Ascending aorta (tissue), 2 donors: Measurements from ENCODE around the gene ACYP2. TPM values are rescaled to one million over a fixed set of nuclear protein-coding genes. Genes with fewer than 3 reads are reported as not detected.
A peak's percentile ranks its signal among the peaks of the same experiment; 100 is the strongest.

Source experiments
- DNase-seq, 2 donors: peaks; one replicate each; pipeline ENCODE4 v3.0.0-alpha.2; 2019; ENCODE audit warnings: low spot score in 2 of 2
- H3K27ac ChIP-seq, 2 donors: fragments of 200-600 bp; sonication (generic); one replicate each; pipeline ENCODE4 v1.5.1; 2016 to 2017; ENCODE audit warnings: mild to moderate bottlenecking in 1 of 2
- H3K27me3 ChIP-seq: fragments of 200-600 bp; sonication (generic); one replicate; pipeline ENCODE4 v1.5.1; 2017
- H3K36me3 ChIP-seq, 2 donors: fragments of 200-600 bp; sonication (generic); one replicate each; pipeline ENCODE4 v1.5.1; 2016
- H3K4me1 ChIP-seq, 2 donors: fragments of 200-600 bp; sonication (generic); one replicate each; pipeline ENCODE4 v1.5.1; 2016 to 2017; ENCODE audit warnings: mild to moderate bottlenecking in 1 of 2
- H3K4me3 ChIP-seq, 2 donors: fragments of 200-600 bp; sonication (generic); one replicate each; pipeline ENCODE4 v1.5.1; 2016 to 2017; ENCODE audit warnings: mild to moderate bottlenecking in 1 of 2
- H3K9me3 ChIP-seq, 2 donors: fragments of 200-600 bp; sonication (generic); one replicate each; pipeline ENCODE4 v1.5.1; 2016
- CTCF ChIP-seq, 3 experiments: fragments of 200-600 bp in 2 of 3; fragments of 450-650 bp in 1 of 3; sonication (generic) in 2 of 3; IDR thresholded peaks; one replicate each; pipeline ENCODE4 v1.5.1; 2016 to 2019; ENCODE audit warnings: antibody characterized with exemption in 3 of 3, mild to moderate bottlenecking in 1 of 3, moderate library complexity in 1 of 3
- intact Hi-C: fragments of 100-400 bp; cut with DNase I; formaldehyde crosslinking; loops from one replicate; pipeline ENCODE4 v1.15.1; 2023
- total RNA-seq: library from RNA; depleted of rRNA; stranded (reverse); fragments of >200 nt; gene quantifications from one replicate; pipeline ENCODE4 v1.1.0, GENCODE V29; 2016

ACYP2 gene
- total RNA-seq, 1 donor from 2014 or later: 0.96 TPM

- intact Hi-C loops: no loop called here
- H3K36me3 ChIP-seq: no peaks in the 10 kb centered on the region
- H3K4me3 ChIP-seq: no peak overlapping the region
- no peaks in the 10 kb centered on the region for H3K9me3 ChIP-seq
- no peak overlapping the region for H3K27ac ChIP-seq
- H3K4me1 ChIP-seq: no peaks in the 10 kb centered on the region
- no peak for TF ChIP-seq CTCF (IDR thresholded peaks at IDR 0.05)
- H3K27me3 ChIP-seq: no peaks in the 10 kb centered on the region
- DNase-seq: no peak
Measured at GRCh38 chr2:54083021-54083420, 32.4 kb upstream of the ACYP2 start.

DNA sequence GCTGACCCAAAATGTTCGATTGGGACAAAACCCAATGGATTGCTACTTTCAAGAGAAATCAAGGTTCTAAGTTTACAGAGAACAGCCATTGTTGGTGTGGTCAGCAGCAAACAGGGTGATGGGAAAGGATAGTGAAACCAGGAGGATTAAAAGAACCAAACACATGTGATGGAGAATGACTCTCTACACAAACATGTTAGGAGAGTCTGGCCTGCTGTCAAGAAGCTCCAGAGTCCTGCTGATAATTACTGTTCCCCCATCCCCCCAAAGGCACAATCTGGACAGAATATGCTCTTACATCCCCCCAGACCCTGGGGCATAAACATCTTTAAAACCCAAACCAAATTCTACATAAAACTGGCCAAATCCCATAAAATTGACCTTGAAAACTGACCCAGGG, 32.0 kb upstream of the ACYP2 start:
- Histone ChIP-seq H3K4me1 (no peaks in the 10 kb centered on the region), H3K27ac (no peak overlapping the region), H3K9me3 (no peaks in the 10 kb centered on the region), H3K27me3 (no peaks in the 10 kb centered on the region), H3K36me3 (no peaks in the 10 kb centered on the region), H3K4me3 (no peak overlapping the region)
- DNase-seq: no peak
- no peak for TF ChIP-seq CTCF (IDR thresholded peaks at IDR 0.05)
- intact Hi-C loops: no loop called here

- H3K36me3 ChIP-seq: no peaks in the 10 kb centered on the region
- no peaks in the 10 kb centered on the region for H3K4me1 ChIP-seq
- no peaks in the 10 kb centered on the region for H3K9me3 ChIP-seq
- no peak overlapping the region for H3K4me3 ChIP-seq
- no peak for DNase-seq
- intact Hi-C loops: no loop called here
- H3K27ac ChIP-seq: no peak overlapping the region
- peak in 1 of 3 experiments; percentile 34 for TF ChIP-seq CTCF (IDR thresholded peaks at IDR 0.05)
- H3K27me3 ChIP-seq: no peaks in the 10 kb centered on the region
Measured at GRCh38 chr2:54084600-54084999, 30.8 kb upstream of the ACYP2 start.

- TF ChIP-seq CTCF (IDR thresholded peaks at IDR 0.05): no peak
- Histone ChIP-seq H3K27ac (no peak overlapping the region), H3K9me3 (no peaks in the 10 kb centered on the region), H3K36me3 (no peaks in the 10 kb centered on the region), H3K4me1 (no peaks in the 10 kb centered on the region), H3K27me3 (no peaks in the 10 kb centered on the region), H3K4me3 (no peak overlapping the region)
- intact Hi-C loops: no loop called here
- DNase-seq: no peak
Measured at GRCh38 chr2:54085069-54085468, 30.3 kb upstream of the ACYP2 start.

- no peak for DNase-seq
- intact Hi-C loops: no loop called here
Measured at GRCh38 chr2:54086157-54086556, 29.3 kb upstream of the ACYP2 start.

More at GRCh38 chr2:54086157-54086556, 29.3 kb upstream of the ACYP2 start:
- Histone ChIP-seq H3K27me3 (no peaks in the 10 kb centered on the region), H3K27ac (no peak overlapping the region), H3K36me3 (no peaks in the 10 kb centered on the region), H3K4me1 (no peaks in the 10 kb centered on the region), H3K9me3 (no peaks in the 10 kb centered on the region), H3K4me3 (no peak overlapping the region)
- no peak for TF ChIP-seq CTCF (IDR thresholded peaks at IDR 0.05)
